K562 (cell line): ENCODE results near the gene LAIR1. TPM values are rescaled to one million over a fixed set of nuclear protein-coding genes. Genes with fewer than 3 reads are reported as not detected.

Experiments
- ATAC-seq: fragments of 200-7000 bp; cut with Tn5 transposase; 3 replicates; pipeline ENCODE4 v1.9.1; 2020; ENCODE audit warnings: moderate library complexity
- BruUV-seq: library from RNA; stranded (reverse); fragments of 400-500 nt; replicated peaks from 2 replicates; lab custom pipeline; 2021; lab: Mats Ljungman, UMichigan
- CTCF ChIA-PET: fragments of 300-600 bp; formaldehyde crosslinking; extraction: SDS; loops from one replicate; lab custom pipeline; 2021; ENCODE audit warnings: low intra/inter-chr PET ratio; lab: Yijun Ruan, JAX
- POLR2A ChIA-PET: fragments of 300-600, 350-650 bp; sonication (Branson Sonifier 250); formaldehyde crosslinking; extraction: SDS; loops from one replicate; lab custom pipeline; 2021; ENCODE audit warnings: antibody characterized with exemption, inconsistent platforms; lab: Yijun Ruan, JAX
- DNase-seq, 4 experiments: peaks; one replicate each; pipeline versions ENCODE4 v3.0.0 to v3.0.0-alpha.2; 2011 to 2018; ENCODE audit warnings: low spot score in 3 of 4, mixed read lengths in 3 of 4; ENCODE audit errors: extremely low read depth in 1 of 4
- FAIRE-seq: peaks from 2 replicates; lab custom pipeline; 2011; peaks lifted over from hg19 to GRCh38; lab: Jason Lieb, UNC
- H2AFZ ChIP-seq: 2 replicates; pipeline ENCODE4 v1.6.0; 2011; ENCODE audit warnings: low read depth, low read length, control low read depth, inconsistent platforms
- H3K27ac ChIP-seq: fragments of 200-600 bp; 3 replicates; pipeline ENCODE4 v1.8.0; 2011; ENCODE audit warnings: low read depth, mild to moderate bottlenecking, control low read depth, inconsistent platforms, low read length, moderate library complexity, mixed read lengths; ENCODE audit errors: extremely low read depth
- H3K27me3 ChIP-seq, 2 experiments: fragments of 300-600 bp in 1 of 2; 2 replicates in 1 of 2; 3 replicates in 1 of 2; pipeline versions ENCODE4 v1.6.0 to v1.8.0; 2011; ENCODE audit warnings: inconsistent platforms in 2 of 2, low read length in 2 of 2, mild to moderate bottlenecking in 1 of 2, mixed read lengths in 1 of 2, moderate library complexity in 1 of 2; ENCODE audit not compliant: control insufficient read depth in 2 of 2, insufficient read depth in 2 of 2
- H3K36me3 ChIP-seq: fragments of 300-600 bp; 3 replicates; pipeline ENCODE4 v1.8.0; 2011; ENCODE audit warnings: mild to moderate bottlenecking, low read length, inconsistent platforms; ENCODE audit not compliant: control insufficient read depth, insufficient read depth
- H3K4me1 ChIP-seq, 2 experiments: fragments of 200-600 bp in 1 of 2; replicated peaks in 1 of 2; 2 replicates in 1 of 2; 3 replicates in 1 of 2; pipeline versions ENCODE4 v1.5.1 to v1.8.0; 2011; ENCODE audit warnings: inconsistent platforms in 2 of 2, low read length in 2 of 2, mild to moderate bottlenecking in 1 of 2, mixed read lengths in 1 of 2, moderate library complexity in 1 of 2; ENCODE audit not compliant: control insufficient read depth in 2 of 2, insufficient read depth in 2 of 2
- H3K4me2 ChIP-seq: 2 replicates; pipeline ENCODE4 v1.6.1; 2011; ENCODE audit warnings: low read length, control low read depth, inconsistent platforms, mixed read lengths; ENCODE audit not compliant: insufficient read depth
- H3K4me3 ChIP-seq: fragments of 200-600 bp; sonication (generic), shearing (Covaris generic); 2 replicates; pipeline ENCODE4 v1.5.1; 2016; ENCODE audit warnings: control low read depth, inconsistent platforms
- H3K79me2 ChIP-seq: fragments of 200-600 bp; 3 replicates; pipeline ENCODE4 v1.8.0; 2011; ENCODE audit warnings: low read length, inconsistent platforms; ENCODE audit not compliant: control insufficient read depth, insufficient read depth
- H3K9ac ChIP-seq, 2 experiments: 2 replicates each; pipeline versions ENCODE4 v1.6.0 to v1.6.1; 2011; ENCODE audit warnings: low read depth in 2 of 2, low read length in 2 of 2, control low read depth in 1 of 2, inconsistent platforms in 1 of 2, mild to moderate bottlenecking in 1 of 2, mixed read lengths in 1 of 2; ENCODE audit not compliant: insufficient read depth in 1 of 2
- H3K9me1 ChIP-seq: one replicate; pipeline ENCODE4 v1.6.0; 2011; ENCODE audit warnings: inconsistent platforms, mild to moderate bottlenecking, low read length, moderate library complexity; ENCODE audit not compliant: control insufficient read depth, insufficient read depth
- H3K9me3 ChIP-seq: replicated peaks from 2 replicates; pipeline ENCODE4 v1.5.1; 2011; ENCODE audit warnings: low read depth, low read length, inconsistent platforms; ENCODE audit not compliant: control insufficient read depth, insufficient read depth
- H4K20me1 ChIP-seq: replicated peaks from 2 replicates; pipeline ENCODE4 v1.6.1; 2011; ENCODE audit warnings: low read length, inconsistent platforms, mixed read lengths; ENCODE audit not compliant: control insufficient read depth, insufficient read depth
- ARHGAP35 ChIP-seq: fragments of 450-650 bp; IDR thresholded peaks from 2 replicates; pipeline ENCODE4 v1.6.1; 2018; ENCODE audit not compliant: partially characterized antibody
- ATF7 ChIP-seq: fragments of 450-650 bp; IDR thresholded peaks from 2 replicates; pipeline ENCODE4 v1.7.1; 2014; ENCODE audit warnings: mild to moderate bottlenecking, moderate library complexity
- ELF1 ChIP-seq: fragments of 200-800 bp; sonication (Bioruptor generic); IDR thresholded peaks from 2 replicates; pipeline ENCODE4 v1.6.1; 2016; ENCODE audit warnings: missing genetic modification characterization, missing compliant biosample characterization
- ESRRA ChIP-seq: fragments of 450-650 bp; IDR thresholded peaks from 2 replicates; pipeline ENCODE4 v1.6.1; 2014; ENCODE audit warnings: low read depth, mild to moderate bottlenecking, moderate library complexity, borderline replicate concordance
- ETV6 ChIP-seq, 3 experiments: fragments of 150-350 bp in 1 of 3; sonication (generic) in 1 of 3; formaldehyde crosslinking in 1 of 3; IDR thresholded peaks; 2 replicates each; pipeline versions ENCODE4 v1.6.1 to v1.8.0; 2014 to 2022; ENCODE audit warnings: borderline replicate concordance in 2 of 3, low read depth in 2 of 3, antibody characterized with exemption in 1 of 3, low read length in 1 of 3, mild to moderate bottlenecking in 1 of 3, missing genetic modification reagents in 1 of 3
- FOXK1 ChIP-seq: sonication (generic); formaldehyde crosslinking; IDR thresholded peaks from 2 replicates; pipeline ENCODE4 v1.8.0; 2022; ENCODE audit warnings: missing genetic modification reagents, mild to moderate bottlenecking, borderline replicate concordance
- HINFP ChIP-seq: fragments of 450-650 bp; conservative IDR thresholded peaks from 2 replicates; pipeline ENCODE4 v1.6.1; 2016; ENCODE audit warnings: missing genetic modification characterization, low read depth, mild to moderate bottlenecking, control low read depth, missing compliant biosample characterization
- MYC ChIP-seq, 2 experiments: fragments of 250-450 bp in 1 of 2; sonication (Bioruptor Pico) in 1 of 2; IDR thresholded peaks; 2 replicates each; pipeline versions ENCODE4 v1.5.1 to v1.6.1; 2012 to 2021; ENCODE audit warnings: low read depth in 2 of 2, borderline replicate concordance in 1 of 2, improper control_type of control experiment in 1 of 2, low read length in 1 of 2, mild to moderate bottlenecking in 1 of 2, moderate library complexity in 1 of 2
- PRMT5 ChIP-seq: sonication (generic); formaldehyde crosslinking; IDR thresholded peaks from 2 replicates; pipeline ENCODE4 v1.5.0; 2020; ENCODE audit warnings: missing genetic modification reagents
- SIN3A ChIP-seq, 2 experiments: fragments of 150-350 bp in 1 of 2; IDR thresholded peaks; 2 replicates each; pipeline ENCODE4 v1.6.1; 2011 to 2016; ENCODE audit warnings: borderline replicate concordance in 2 of 2, low read depth in 2 of 2, low read length in 2 of 2, mild to moderate bottlenecking in 2 of 2, moderate library complexity in 2 of 2; ENCODE audit not compliant: control insufficient read depth in 1 of 2
- TCF7 ChIP-seq: sonication (generic); IDR thresholded peaks from 2 replicates; pipeline ENCODE4 v1.6.1; 2016; ENCODE audit warnings: antibody characterized with exemption, borderline replicate concordance
- USF2 ChIP-seq: sonication (generic); formaldehyde crosslinking; IDR thresholded peaks from 2 replicates; pipeline ENCODE4 v1.5.0; 2020; ENCODE audit warnings: missing genetic modification reagents
- ZNF239 ChIP-seq: fragments of 250-450 bp; sonication (Bioruptor Pico); IDR thresholded peaks from 2 replicates; pipeline ENCODE4 v1.4.0; 2020; ENCODE audit warnings: mild to moderate bottlenecking
- ZSCAN32 ChIP-seq: fragments of 450-650 bp; formaldehyde crosslinking; IDR thresholded peaks from 2 replicates; pipeline ENCODE4 v1.4.0; 2020; ENCODE audit warnings: mild to moderate bottlenecking, moderate library complexity
- WGBS: fragments of 100-300 bp; shearing (Covaris generic); methylation state at CpG from one replicate; pipeline ENCODE4 v1.1.6; 2016; ENCODE audit warnings: low coverage, mixed read lengths; ENCODE audit not compliant: insufficient coverage; ENCODE audit errors: missing lambda C conversion rate; 5-methylcytosine and 5-hydroxymethylcytosine counted together
- in situ Hi-C: fragments of 300-500 bp; cut with MboI; formaldehyde crosslinking; loops from 4 replicates; pipeline ENCODE4 v1.15.0; 2018; ENCODE audit warnings: inconsistent platforms, mixed read lengths
- intact Hi-C: fragments of 100-400 bp; cut with micrococcal nuclease; formaldehyde crosslinking; loops from 2 replicates; pipeline ENCODE4 v1.14.2; 2022
- polyA plus RNA-seq, 8 experiments: library from polyadenylated mRNA; depleted of rRNA in 4 of 8; stranded (reverse) in 5 of 8; unstranded in 3 of 8; fragments of >200 nt; fragmentation: Nextera tagmentation in 2 of 8; fragmentation: Illumina TruSeq in 1 of 8; extraction: Ambion mirVana in 2 of 8; extraction: Trizol in 1 of 8; gene quantifications; 2 replicates each; pipeline versions ENCODE4 v1.2.1 to v1.2.3, GENCODE V29; 2011 to 2014; ENCODE audit warnings: inconsistent platforms in 1 of 8, missing spikeins in 1 of 8
- total RNA-seq, 7 experiments: library from RNA; depleted of rRNA in 6 of 7; stranded (reverse); fragments of >200 nt in 6 of 7; fragmentation: Illumina TruSeq in 2 of 7; extraction: Trizol in 2 of 7; gene quantifications; 2 replicates each; pipeline versions ENCODE4 v1.2.1 to v1.2.3, GENCODE V29; 2011 to 2021; ENCODE audit warnings: low replicate concordance in 1 of 7

Gene LAIR1
- total and polyA plus RNA-seq, 9 of the 15 experiments (the other 6 are each of a cell fraction or from before 2014, with no cell fraction given), result 0.12 to 0.54 (median 0.24) TPM; not detected in 6

- TF ChIP-seq MYC (IDR thresholded peaks at IDR 0.05; ENCODE audit: low read depth, low read length) (no peak), MYC (CRISPR knock-in tag; IDR thresholded peaks at IDR 0.05; ENCODE audit: borderline replicate concordance, low read depth) (no peak), ETV6 (IDR thresholded peaks at IDR 0.05; ENCODE audit: borderline replicate concordance in 1 of 2, low read depth in 2 of 2, low read length in 1 of 2) (no peak), ETV6 (CRISPR knock-in tag; IDR thresholded peaks at IDR 0.05; ENCODE audit: borderline replicate concordance) (no peak), ZSCAN32 (no peak), PRMT5 (CRISPR knock-in tag) (no peak)
Measured at GRCh38 chr19:54352546-54352945, 12.2 kb downstream of the LAIR1 start (continued).

- FAIRE-seq (no peak), ATAC-seq (peak; percentile 36; the same call in 2 of the 3 replicates), DNase-seq (no peak)
- Histone ChIP-seq H3K27ac (no peak overlapping the region), H3K9me3 (no peaks in the 10 kb centered on the region), H3K79me2 (no peaks in the 10 kb centered on the region), H3K4me3 (no peak overlapping the region), H3K9me1 (no peaks in the 10 kb centered on the region), H3K36me3 (no peaks in the 10 kb centered on the region), H3K9ac (peak overlapping the region in 1 of 2 experiments; percentile 26; a peak in 1 of 4 replicates), H3K27me3 (peaks cover 8 to 43% of the 10 kb centered on the region in 2 experiments; a peak in 4 of 5 replicates), H2AFZ (no peak overlapping the region), H4K20me1 (no peaks in the 10 kb centered on the region), H3K4me1 (no peaks in the 10 kb centered on the region; a peak in 1 of 5 replicates), H3K4me2 (no peak overlapping the region)
- 0% methylated on average over 7 of the region's 7 CpGs for WGBS
- ChIA-PET CTCF (no interaction called here), POLR2A (no interaction called here)
- in situ Hi-C loops, result no loop called here
- no TSS peak for BruUV-seq
- TF ChIP-seq ZNF239 (CRISPR knock-in tag) (no peak), FOXK1 (CRISPR knock-in tag) (no peak), ATF7 (no peak), ARHGAP35 (no peak), SIN3A (IDR thresholded peaks at IDR 0.05; ENCODE audit: borderline replicate concordance in 2 of 2, control insufficient read depth in 1 of 2, low read depth in 2 of 2, low read length in 2 of 2) (no peak), TCF7 (no peak), USF2 (no peak), ELF1 (no peak), HINFP (tag) (no peak), ESRRA (no peak)
- intact Hi-C loops, result no loop called here
Measured at GRCh38 chr19:54352041-54352440, 12.7 kb downstream of the LAIR1 start.
